Large intestine (tissue), 12 donors: ENCODE measurements around the gene NPFFR2. TPM values are rescaled to one million over a fixed set of nuclear protein-coding genes. Genes with fewer than 3 reads are reported as not detected.

Experiments
- DNase-seq, 2 donors: peaks; one replicate each; pipeline versions ENCODE4 v3.0.0 to v3.0.0-alpha.2; 2013
- H3K27ac ChIP-seq: one replicate; pipeline ENCODE4 v1.5.1; 2013; ENCODE audit warnings: low read length
- H3K27me3 ChIP-seq: 2 replicates; pipeline ENCODE4 v1.6.1; 2013; ENCODE audit warnings: low read length; ENCODE audit not compliant: control insufficient read depth, insufficient read depth
- H3K36me3 ChIP-seq: 2 replicates; pipeline ENCODE4 v1.6.1; 2013; ENCODE audit warnings: low read length; ENCODE audit not compliant: control insufficient read depth, insufficient read depth
- H3K4me1 ChIP-seq: one replicate; pipeline ENCODE4 v1.6.1; 2013; ENCODE audit warnings: low read length; ENCODE audit not compliant: control insufficient read depth, insufficient read depth
- H3K4me3 ChIP-seq: one replicate; pipeline ENCODE4 v1.5.1; 2013; ENCODE audit warnings: low read length
- H3K9me3 ChIP-seq: one replicate; pipeline ENCODE4 v1.6.1; 2013; ENCODE audit warnings: mild to moderate bottlenecking, low read depth, low read length, moderate library complexity; ENCODE audit not compliant: control insufficient read depth
- WGBS: methylation state at CpG from one replicate; pipeline ENCODE4 v1.1.5; 2013; ENCODE audit warnings: low lambda C conversion rate; ENCODE audit not compliant: insufficient coverage; 5-methylcytosine and 5-hydroxymethylcytosine counted together
- long read RNA-seq, 11 donors: transcript quantifications; one replicate each; lab custom pipeline, GENCODE V29; 2026
- polyA plus RNA-seq: library from polyadenylated mRNA; unstranded; fragments of 120-200 nt; gene quantifications from one replicate; pipeline ENCODE4 v1.2.1, GENCODE V29; 2013

Gene NPFFR2
- polyA plus RNA-seq = not detected
- long read RNA-seq, donor 1 = 0 reads
- long read RNA-seq, donor 2 = 0 reads
- long read RNA-seq, donor 3 = 0 reads
- long read RNA-seq, donor 4 = 0 reads
- long read RNA-seq, donor 5 = 0 reads
- long read RNA-seq, donor 6 = 0 reads
- long read RNA-seq, donor 7 = 0 reads
- long read RNA-seq, donor 8 = 0 reads
- long read RNA-seq, donor 9 = 0 reads
- long read RNA-seq, donor 10 = 0 reads
- long read RNA-seq, donor 11 = 0 reads

DNA sequence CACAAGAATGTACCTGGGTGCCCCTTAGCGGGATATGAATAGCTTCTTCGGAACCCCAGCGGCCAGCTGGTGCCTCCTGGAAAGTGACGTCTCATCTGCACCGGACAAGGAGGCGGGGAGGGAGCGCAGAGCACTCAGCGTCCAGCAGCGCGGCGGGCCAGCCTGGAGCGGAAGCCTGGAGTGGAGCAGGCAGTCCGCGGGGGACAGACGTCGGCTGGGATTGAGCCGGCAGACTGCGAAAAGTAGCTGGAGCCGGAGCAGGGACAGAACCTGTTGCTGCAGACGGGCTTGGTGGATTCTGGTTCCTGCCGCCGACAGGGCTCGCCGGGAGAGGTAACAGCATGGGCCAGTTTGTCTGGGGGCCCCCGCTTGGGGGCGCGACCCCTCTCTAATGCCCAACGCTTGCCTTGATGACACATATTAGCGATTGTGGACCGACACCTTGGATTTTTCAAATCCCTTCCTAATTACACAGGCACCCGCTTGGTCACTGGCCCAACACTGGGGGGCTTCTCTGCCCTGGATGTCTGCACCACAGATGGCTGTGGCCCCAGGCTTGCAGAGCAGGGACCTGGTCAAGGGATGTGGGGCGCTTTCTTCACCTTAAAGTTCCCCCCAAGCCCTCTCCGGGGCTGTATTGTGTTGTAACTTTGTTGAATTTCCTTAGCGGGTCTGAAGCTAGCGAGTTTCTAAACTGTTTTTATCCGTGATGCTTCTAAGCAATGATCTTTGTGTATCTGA lies at the start of gene NPFFR2:
Gene NPFFR2, plus strand, starts transcription at position 133 of the 741 bp plus-strand sequence. CDS start 96,592 bp downstream, outside the sequence.
- no peaks in the 10 kb centered on the region for H3K9me3 ChIP-seq
- peaks cover 25% of the 10 kb centered on the region for H3K27me3 ChIP-seq
- 17% methylated on average over 3 of the region's 36 CpGs for WGBS
- DNase-seq = peak; percentile 2 to 3
- H3K36me3 ChIP-seq = no peaks in the 10 kb centered on the region
- H3K4me1 ChIP-seq = no peaks in the 10 kb centered on the region
- H3K4me3 ChIP-seq = no peak within 1 kb of the TSS
- no peak within 1 kb of the TSS for H3K27ac ChIP-seq

DNA sequence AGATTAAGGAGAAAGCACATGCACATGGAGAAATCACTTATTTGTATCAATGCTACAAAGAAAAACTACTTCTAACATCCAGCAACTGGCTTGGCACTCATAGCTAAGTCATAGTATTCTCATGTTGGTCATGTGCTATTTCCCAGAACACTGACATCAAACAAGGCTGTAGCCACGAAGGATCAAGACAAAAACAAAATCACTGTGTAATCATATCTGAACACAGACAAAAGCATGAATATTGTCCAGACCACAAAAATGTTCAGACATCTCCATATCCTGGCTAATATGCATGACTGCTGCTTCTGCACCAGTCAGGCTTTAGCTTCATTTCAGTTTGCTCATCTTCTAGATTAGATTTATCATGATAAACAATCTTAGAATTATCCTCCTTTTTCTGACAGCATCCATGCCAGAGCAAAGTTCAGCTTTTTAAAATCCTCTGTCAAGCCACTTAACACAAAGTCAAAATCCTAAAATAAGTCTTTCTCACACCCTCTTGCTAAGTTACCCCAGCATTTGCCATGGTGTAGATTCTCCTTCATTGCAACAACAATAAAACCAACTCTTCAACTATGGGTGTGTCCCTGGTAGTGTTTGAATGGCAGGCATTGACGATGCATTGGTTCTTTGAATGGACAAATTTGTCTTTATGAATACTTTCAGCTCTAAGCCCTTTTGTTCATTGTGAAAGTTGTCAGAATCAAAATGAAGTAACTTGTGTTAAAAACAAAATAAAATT lies 39.1 kb upstream of the NPFFR2 start:
- no peak for DNase-seq
- no CpG with 5 or more reads among the region's 2 CpGs for WGBS
- no peaks in the 10 kb centered on the region for H3K9me3 ChIP-seq

DNA sequence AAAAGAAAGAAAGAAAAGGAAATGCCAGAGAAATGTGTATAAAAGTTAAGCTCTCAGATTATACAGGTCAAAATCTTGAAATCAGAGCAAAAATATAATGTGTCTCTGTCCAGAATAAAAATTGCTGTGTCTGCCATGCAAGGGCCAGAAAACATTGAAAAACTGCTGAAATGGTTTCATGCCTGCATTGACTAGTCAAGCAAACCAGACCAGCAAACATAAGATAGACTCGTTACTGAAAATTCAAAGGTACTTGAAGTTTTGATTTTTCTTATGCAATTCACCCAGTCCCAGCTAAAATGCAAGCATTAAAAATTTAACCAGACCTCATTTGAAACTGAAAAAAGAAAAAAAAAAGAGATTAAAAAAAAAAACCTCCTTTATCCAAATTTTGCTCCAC lies 37.2 kb upstream of the NPFFR2 start:
- WGBS = no CpG with 5 or more reads among the region's 1 CpG
- Histone ChIP-seq H3K9me3 (no peaks in the 10 kb centered on the region), H3K36me3 (no peaks in the 10 kb centered on the region), H3K27ac (no peak overlapping the region), H3K4me1 (no peaks in the 10 kb centered on the region), H3K4me3 (no peak overlapping the region), H3K27me3 (no peaks in the 10 kb centered on the region)
- no peak for DNase-seq

More for the DNA sequence above, 39.1 kb upstream of the NPFFR2 start:
- no peaks in the 10 kb centered on the region for H3K36me3 ChIP-seq
- no peaks in the 10 kb centered on the region for H3K4me1 ChIP-seq
- H3K4me3 ChIP-seq = no peak overlapping the region
- no peaks in the 10 kb centered on the region for H3K27me3 ChIP-seq
- no peak overlapping the region for H3K27ac ChIP-seq

DNA sequence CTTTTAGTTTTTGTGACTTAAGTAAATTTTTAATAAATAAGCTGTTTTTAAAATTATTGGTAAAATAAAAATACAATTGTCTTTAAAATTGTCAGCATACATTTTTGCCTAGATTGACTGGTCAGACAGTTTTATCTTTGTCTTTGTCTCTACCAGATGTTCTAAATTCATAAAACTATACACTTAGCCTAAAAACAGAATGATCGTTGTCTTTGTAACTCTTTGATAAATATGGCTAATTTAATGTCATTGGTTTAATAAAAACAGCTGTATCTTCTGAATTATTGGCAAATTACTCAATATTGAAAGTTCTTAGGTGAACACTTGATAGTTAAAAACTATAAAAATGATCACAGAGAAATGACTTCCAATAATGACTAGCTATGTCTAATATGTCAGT lies 36.5 kb upstream of the NPFFR2 start:
- no peak for DNase-seq
- H3K4me1 ChIP-seq = no peaks in the 10 kb centered on the region
- H3K9me3 ChIP-seq = no peaks in the 10 kb centered on the region
- no peaks in the 10 kb centered on the region for H3K27me3 ChIP-seq
- H3K4me3 ChIP-seq = no peak overlapping the region
- no peak overlapping the region for H3K27ac ChIP-seq
- H3K36me3 ChIP-seq = no peaks in the 10 kb centered on the region
- 100% methylated on average over 1 of the region's 1 CpG for WGBS

DNA sequence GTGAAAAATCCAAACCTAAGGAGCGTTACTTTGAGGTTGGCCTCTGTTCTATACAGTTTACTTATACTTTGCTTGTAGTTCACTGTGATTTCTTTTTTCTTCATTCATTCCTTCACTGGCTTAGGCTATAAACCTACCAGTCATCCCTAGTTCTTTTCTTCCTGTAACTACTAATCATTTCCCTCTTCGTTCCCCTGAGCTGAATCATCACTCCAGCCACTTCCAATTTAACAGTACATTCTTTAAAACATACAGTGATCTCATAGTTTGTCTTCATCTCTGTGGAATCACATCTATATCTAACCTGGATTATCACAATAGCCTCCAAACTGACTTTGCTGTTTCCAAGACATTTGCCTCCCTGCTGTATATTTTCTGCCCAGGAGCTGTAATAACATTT lies 25.2 kb upstream of the NPFFR2 start:
- 88% methylated on average over 2 of the region's 2 CpGs for WGBS
- Histone ChIP-seq H3K9me3 (no peaks in the 10 kb centered on the region), H3K27ac (no peak overlapping the region), H3K4me3 (no peak overlapping the region), H3K36me3 (no peaks in the 10 kb centered on the region), H3K4me1 (no peaks in the 10 kb centered on the region), H3K27me3 (no peaks in the 10 kb centered on the region)
- no peak for DNase-seq

DNA sequence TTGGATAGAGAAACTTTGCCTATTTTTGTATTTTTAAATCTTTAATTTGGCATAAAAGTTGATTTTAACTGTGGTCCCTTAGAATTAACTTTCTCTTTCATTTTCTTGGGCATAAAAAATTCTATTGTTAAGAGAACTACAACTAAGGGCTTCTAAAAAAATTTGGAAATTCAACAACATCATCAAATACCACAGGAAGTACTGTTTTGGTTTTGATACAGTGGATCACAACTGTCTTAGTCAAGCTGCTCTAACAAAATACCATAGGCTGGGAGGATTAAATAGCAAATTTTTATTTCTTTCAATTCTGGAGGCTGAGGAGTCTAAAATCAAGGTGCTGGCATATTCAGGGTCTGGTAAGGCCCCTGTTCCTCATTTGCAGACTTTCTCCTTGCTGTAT lies 19.9 kb upstream of the NPFFR2 start:
- H3K9me3 ChIP-seq = no peaks in the 10 kb centered on the region
- DNase-seq = no peak
- no peak overlapping the region for H3K27ac ChIP-seq
- no peaks in the 10 kb centered on the region for H3K36me3 ChIP-seq
- H3K4me1 ChIP-seq = no peaks in the 10 kb centered on the region
- no peak overlapping the region for H3K4me3 ChIP-seq
- H3K27me3 ChIP-seq = no peaks in the 10 kb centered on the region

DNA sequence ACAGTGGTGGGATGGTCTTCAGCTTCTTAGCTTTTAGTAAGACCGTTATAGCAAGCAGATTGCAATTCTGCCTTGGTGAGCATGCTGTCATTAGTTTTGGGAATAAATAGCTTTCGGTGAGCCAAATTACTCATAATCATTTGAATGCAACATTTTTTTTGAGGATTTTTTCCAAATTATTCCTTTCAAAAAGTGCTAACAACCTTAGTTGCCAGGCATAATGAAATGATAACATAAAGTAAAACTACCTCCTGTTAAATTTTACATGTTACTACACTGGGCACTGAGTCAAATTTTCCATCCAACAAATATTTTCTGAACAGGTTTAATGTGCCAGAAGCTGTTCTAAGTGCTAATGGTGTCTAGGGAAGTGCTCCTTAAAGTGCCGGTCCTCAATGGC lies 15.8 kb upstream of the NPFFR2 start:
- Histone ChIP-seq H3K9me3 (no peaks in the 10 kb centered on the region), H3K4me1 (no peaks in the 10 kb centered on the region), H3K27ac (no peak overlapping the region), H3K36me3 (no peaks in the 10 kb centered on the region), H3K4me3 (no peak overlapping the region), H3K27me3 (no peaks in the 10 kb centered on the region)
- 100% methylated on average over 2 of the region's 3 CpGs for WGBS
- no peak for DNase-seq

DNA sequence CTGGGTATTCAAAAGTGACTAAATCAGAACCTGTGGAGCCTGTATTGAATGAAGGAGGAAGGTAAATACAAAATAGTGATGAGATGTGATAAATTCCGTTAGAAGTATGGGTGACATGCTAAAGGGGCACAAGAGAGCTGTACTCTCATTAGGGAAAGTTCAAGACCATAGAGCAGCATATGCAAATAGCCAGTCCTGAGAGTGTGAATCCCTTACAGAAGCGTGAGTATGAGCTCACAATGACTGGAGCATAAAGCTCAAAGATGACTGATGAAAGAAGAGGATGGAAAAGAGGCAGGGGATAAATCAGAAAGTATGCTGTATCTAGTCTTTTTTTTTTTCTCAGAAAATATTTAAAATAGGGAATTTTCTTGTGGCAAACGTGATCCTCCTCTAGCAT lies 12.1 kb upstream of the NPFFR2 start:
- Histone ChIP-seq H3K4me1 (no peaks in the 10 kb centered on the region), H3K27ac (no peak overlapping the region), H3K36me3 (no peaks in the 10 kb centered on the region), H3K4me3 (no peak overlapping the region), H3K27me3 (no peaks in the 10 kb centered on the region), H3K9me3 (no peaks in the 10 kb centered on the region)
- 80% methylated on average over 2 of the region's 3 CpGs for WGBS
- no peak for DNase-seq

DNA sequence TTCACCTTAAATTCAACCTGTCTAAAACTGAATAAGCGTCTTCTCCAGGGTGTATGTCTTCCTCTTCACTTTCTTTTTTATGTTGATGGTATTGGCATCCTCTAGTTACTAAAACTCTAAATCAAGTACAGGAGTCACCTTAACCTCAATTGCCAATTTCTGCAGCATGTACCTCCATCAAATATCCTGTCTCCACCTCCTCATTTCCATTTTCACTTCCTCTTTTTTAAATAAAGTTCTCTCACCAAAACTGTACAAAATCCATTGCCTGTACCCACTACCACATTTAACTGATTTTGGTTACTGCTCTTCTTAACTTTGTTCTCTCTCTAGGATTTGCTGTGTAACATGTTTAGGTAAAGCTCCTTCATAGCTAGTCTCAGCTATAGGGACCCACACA lies 9.2 kb upstream of the NPFFR2 start:
- no peaks in the 10 kb centered on the region for H3K9me3 ChIP-seq
- WGBS = 100% methylated on average over 1 of the region's 1 CpG

DNA sequence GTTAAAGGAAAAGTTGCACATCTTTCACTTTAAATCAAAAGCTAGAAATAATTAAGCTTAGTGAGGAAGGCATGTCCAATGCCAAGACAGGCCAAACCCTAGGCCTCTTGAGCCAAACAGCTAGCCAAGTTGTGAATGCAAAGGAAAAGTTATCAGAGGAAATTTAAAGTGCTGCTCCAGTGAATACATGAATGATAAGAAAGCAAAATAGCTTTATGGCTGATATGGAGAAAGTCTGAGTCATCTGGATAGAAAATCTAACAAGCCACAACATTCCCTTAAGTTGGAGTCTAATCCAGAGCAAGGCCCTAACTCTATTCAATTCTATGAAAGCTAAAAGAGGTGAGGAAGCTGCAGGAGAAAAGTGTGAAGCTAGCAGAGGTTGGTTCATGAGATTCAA lies 23.8 kb downstream of the NPFFR2 start:
- no peak for DNase-seq

More for the DNA sequence above, 9.2 kb upstream of the NPFFR2 start:
- Histone ChIP-seq H3K4me1 (no peaks in the 10 kb centered on the region), H3K27ac (no peak overlapping the region), H3K4me3 (no peak overlapping the region), H3K36me3 (no peaks in the 10 kb centered on the region), H3K27me3 (no peaks in the 10 kb centered on the region)
- DNase-seq = no peak

More for the DNA sequence above, 23.8 kb downstream of the NPFFR2 start:
- no peaks in the 10 kb centered on the region for H3K36me3 ChIP-seq
- H3K4me3 ChIP-seq = no peak overlapping the region
- H3K9me3 ChIP-seq = no peaks in the 10 kb centered on the region
- H3K4me1 ChIP-seq = no peaks in the 10 kb centered on the region
- no peak overlapping the region for H3K27ac ChIP-seq
- H3K27me3 ChIP-seq = no peaks in the 10 kb centered on the region
